Astrocyte (in vitro differentiated cells and primary cell): Measurements from ENCODE around the gene CYP19A1. TPM values are rescaled to one million over a fixed set of nuclear protein-coding genes. Genes with fewer than 3 reads are reported as not detected.

Source experiments
- DNase-seq: peaks from one replicate; pipeline ENCODE4 v3.0.0-alpha.2; 2010; ENCODE audit warnings: low read depth
- FAIRE-seq: peaks from 2 replicates; lab custom pipeline; 2011; peaks lifted over from hg19 to GRCh38; lab: Jason Lieb, UNC
- H2AFZ ChIP-seq: 2 replicates; pipeline ENCODE4 v1.6.0; 2012; ENCODE audit warnings: low read depth, low read length, inconsistent platforms
- H3K27ac ChIP-seq: 2 replicates; pipeline ENCODE4 v1.5.1; 2011; ENCODE audit warnings: low read depth, low read length, inconsistent platforms
- H3K27me3 ChIP-seq: 2 replicates; pipeline ENCODE4 v1.6.0; 2011; ENCODE audit warnings: low read length, inconsistent platforms; ENCODE audit not compliant: insufficient read depth
- H3K36me3 ChIP-seq: 2 replicates; pipeline ENCODE4 v1.5.1; 2011; ENCODE audit warnings: low read length, inconsistent platforms; ENCODE audit not compliant: insufficient read depth
- H3K4me1 ChIP-seq: 2 replicates; pipeline ENCODE4 v1.5.1; 2011; ENCODE audit warnings: low read length, inconsistent platforms; ENCODE audit not compliant: insufficient read depth
- H3K4me2 ChIP-seq: 2 replicates; pipeline ENCODE4 v1.6.0; 2012; ENCODE audit warnings: low read length, inconsistent platforms
- H3K4me3 ChIP-seq: 2 replicates; pipeline ENCODE4 v1.5.1; 2011; ENCODE audit warnings: low read depth, mild to moderate bottlenecking, low read length, inconsistent platforms; ENCODE audit not compliant: insufficient read depth
- H3K79me2 ChIP-seq: 2 replicates; pipeline ENCODE4 v1.6.0; 2012; ENCODE audit warnings: mild to moderate bottlenecking, low read length, inconsistent platforms; ENCODE audit not compliant: insufficient read depth
- H3K9ac ChIP-seq: 2 replicates; pipeline ENCODE4 v1.6.0; 2012; ENCODE audit warnings: mild to moderate bottlenecking, low read length, inconsistent platforms
- H3K9me3 ChIP-seq: 2 replicates; pipeline ENCODE4 v1.5.1; 2012; ENCODE audit warnings: low read depth, mild to moderate bottlenecking, low read length, inconsistent platforms; ENCODE audit not compliant: insufficient read depth
- H4K20me1 ChIP-seq: 2 replicates; pipeline ENCODE4 v1.6.0; 2012; ENCODE audit warnings: low read length, inconsistent platforms; ENCODE audit not compliant: insufficient read depth
- H3K27ac Mint-ChIP-seq: one replicate; pipeline ENCODE4 v1.8.0; 2021; ENCODE audit warnings: mild to moderate bottlenecking, mixed read lengths; ENCODE audit not compliant: unreplicated experiment
- H3K27me3 Mint-ChIP-seq: one replicate; pipeline ENCODE4 v1.8.0; 2021; ENCODE audit warnings: low read depth, mixed read lengths; ENCODE audit not compliant: unreplicated experiment
- H3K36me3 Mint-ChIP-seq: one replicate; pipeline ENCODE4 v1.8.0; 2021; ENCODE audit warnings: low read depth, mixed read lengths; ENCODE audit not compliant: unreplicated experiment
- H3K4me1 Mint-ChIP-seq: one replicate; pipeline ENCODE4 v1.8.0; 2021; ENCODE audit warnings: low read depth, mixed read lengths; ENCODE audit not compliant: unreplicated experiment
- H3K4me3 Mint-ChIP-seq: one replicate; pipeline ENCODE4 v1.8.0; 2021; ENCODE audit warnings: mild to moderate bottlenecking, moderate library complexity, mixed read lengths; ENCODE audit not compliant: unreplicated experiment
- H3K9me3 Mint-ChIP-seq: one replicate; pipeline ENCODE4 v1.8.0; 2021; ENCODE audit warnings: mild to moderate bottlenecking, mixed read lengths; ENCODE audit not compliant: unreplicated experiment
- EZH2 ChIP-seq: IDR thresholded peaks from 2 replicates; pipeline ENCODE4 v1.6.1; 2012; ENCODE audit warnings: mild to moderate bottlenecking, low read length, inconsistent platforms; ENCODE audit not compliant: insufficient read depth
- microRNA-seq: library from miRNA; unstranded; fragments of <30 nt; microRNA quantifications from one replicate; pipeline ENCODE4 v1.2.0, GENCODE V29; 2020
- total RNA-seq: library from RNA; stranded (reverse); gene quantifications from 2 replicates; pipeline ENCODE4 v1.2.1, GENCODE V29; 2021
- TF ChIP-seq, protein P1 (sequence below): IDR thresholded peaks from 2 replicates; pipeline ENCODE4 v1.5.1; 2011; ENCODE audit warnings: low read depth, mild to moderate bottlenecking, inconsistent platforms, low read length, moderate library complexity; ENCODE audit not compliant: insufficient read depth

The CYP19A1 gene
- total RNA-seq, 1 donor from 2014 or later: 0.75 TPM

- TF ChIP-seq, protein P1, sequence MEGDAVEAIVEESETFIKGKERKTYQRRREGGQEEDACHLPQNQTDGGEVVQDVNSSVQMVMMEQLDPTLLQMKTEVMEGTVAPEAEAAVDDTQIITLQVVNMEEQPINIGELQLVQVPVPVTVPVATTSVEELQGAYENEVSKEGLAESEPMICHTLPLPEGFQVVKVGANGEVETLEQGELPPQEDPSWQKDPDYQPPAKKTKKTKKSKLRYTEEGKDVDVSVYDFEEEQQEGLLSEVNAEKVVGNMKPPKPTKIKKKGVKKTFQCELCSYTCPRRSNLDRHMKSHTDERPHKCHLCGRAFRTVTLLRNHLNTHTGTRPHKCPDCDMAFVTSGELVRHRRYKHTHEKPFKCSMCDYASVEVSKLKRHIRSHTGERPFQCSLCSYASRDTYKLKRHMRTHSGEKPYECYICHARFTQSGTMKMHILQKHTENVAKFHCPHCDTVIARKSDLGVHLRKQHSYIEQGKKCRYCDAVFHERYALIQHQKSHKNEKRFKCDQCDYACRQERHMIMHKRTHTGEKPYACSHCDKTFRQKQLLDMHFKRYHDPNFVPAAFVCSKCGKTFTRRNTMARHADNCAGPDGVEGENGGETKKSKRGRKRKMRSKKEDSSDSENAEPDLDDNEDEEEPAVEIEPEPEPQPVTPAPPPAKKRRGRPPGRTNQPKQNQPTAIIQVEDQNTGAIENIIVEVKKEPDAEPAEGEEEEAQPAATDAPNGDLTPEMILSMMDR: no peak
- Histone ChIP-seq H3K9ac (no peak overlapping the region), H3K79me2 (no peaks in the 10 kb centered on the region), H3K27me3 (peaks cover 14% of the 10 kb centered on the region), H3K4me2 (no peak overlapping the region), H3K4me1 (peaks cover 5% of the 10 kb centered on the region), H3K4me3 (no peak overlapping the region), H3K27ac (no peak overlapping the region), H3K9me3 (no peaks in the 10 kb centered on the region), H3K36me3 (no peaks in the 10 kb centered on the region), H2AFZ (no peak overlapping the region), H4K20me1 (no peaks in the 10 kb centered on the region)
- FAIRE-seq (no peak), DNase-seq (peak; percentile 37)
- Mint-ChIP-seq H3K4me1 (peaks cover 3% of the 10 kb centered on the region), H3K9me3 (peaks cover 4% of the 10 kb centered on the region), H3K27me3 (peaks cover 23% of the 10 kb centered on the region), H3K4me3 (no peak overlapping the region), H3K27ac (no peak overlapping the region), H3K36me3 (no peaks in the 10 kb centered on the region)
These were observed 176.7 kb downstream of the CYP19A1 start for GRCh38 chr15:51161491-51162220.

DNA sequence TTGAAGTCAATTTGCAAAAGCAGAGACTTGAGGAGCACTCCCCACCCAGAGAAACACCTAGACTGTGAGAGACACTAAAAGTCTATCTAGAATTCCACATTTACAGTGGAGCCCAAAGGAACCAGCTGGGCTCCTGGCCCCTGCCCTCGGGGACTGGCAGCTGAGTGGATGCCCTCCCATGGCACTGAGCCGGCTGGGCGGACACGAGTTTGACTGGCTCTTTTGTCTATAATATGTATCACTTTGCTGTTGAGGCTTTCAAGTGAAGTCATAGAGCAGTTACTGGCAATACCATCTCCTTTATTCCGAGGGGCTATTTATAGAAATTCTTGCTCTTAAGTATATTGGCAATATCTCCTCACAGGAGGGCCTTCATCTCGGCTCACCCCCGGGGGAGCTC lies 177.9 kb downstream of the CYP19A1 start:
- DNase-seq (no peak), FAIRE-seq (no peak)
- Histone ChIP-seq H3K9ac (no peak overlapping the region), H3K27me3 (peaks cover 14% of the 10 kb centered on the region), H3K36me3 (no peaks in the 10 kb centered on the region), H3K27ac (no peak overlapping the region), H2AFZ (no peak overlapping the region), H3K9me3 (no peaks in the 10 kb centered on the region), H3K4me2 (no peak overlapping the region), H3K4me1 (peaks cover 5% of the 10 kb centered on the region), H4K20me1 (no peaks in the 10 kb centered on the region), H3K79me2 (no peaks in the 10 kb centered on the region), H3K4me3 (no peak overlapping the region)
- Mint-ChIP-seq H3K27me3 (peaks cover 33% of the 10 kb centered on the region), H3K27ac (no peak overlapping the region), H3K9me3 (peaks cover 6% of the 10 kb centered on the region), H3K4me1 (peaks cover 3% of the 10 kb centered on the region), H3K36me3 (no peaks in the 10 kb centered on the region), H3K4me3 (no peak overlapping the region)
- TF ChIP-seq EZH2: no peak
- TF ChIP-seq, protein P1: no peak

Small RNA genes within 50 kb of the gene (microRNA-seq; reads per million reads assigned to microRNA genes)
- not detected for gene MIR4713
- gene MIR7973-1: not detected
- gene MIR7973-2: not detected

Other genes with a start within 250 kb of the CYP19A1 start
- 1.1 and 1.8 TPM in 2 replicates for gene TNFAIP8L3, start 243.7 kb downstream of the CYP19A1 start, total RNA-seq
- gene GLDN, start 3.1 kb upstream of the CYP19A1 start, total RNA-seq: 0.09 TPM in 1 of 2 replicates, not detected in the other